K562 (cell line): ENCODE data around the gene POLN.

Experiments
- BHLHE40 ChIP-seq: IDR thresholded peaks from 2 replicates; pipeline ENCODE4 v1.6.1; 2011; ENCODE audit warnings: low read length, improper control_type of control experiment
- ELF4 ChIP-seq: fragments of 450-650 bp; formaldehyde crosslinking; IDR thresholded peaks from 2 replicates; pipeline ENCODE4 v1.4.0; 2022; ENCODE audit warnings: missing genetic modification characterization
- EWSR1 ChIP-seq: fragments of 450-650 bp; IDR thresholded peaks from 2 replicates; pipeline ENCODE4 v1.6.1; 2018; ENCODE audit warnings: borderline replicate concordance, mild to moderate bottlenecking, low read depth, moderate library complexity; ENCODE audit not compliant: partially characterized antibody
- FOXK1 ChIP-seq: sonication (generic); formaldehyde crosslinking; IDR thresholded peaks from 2 replicates; pipeline ENCODE4 v1.8.0; 2022; ENCODE audit warnings: missing genetic modification reagents, mild to moderate bottlenecking, borderline replicate concordance
- GATA2 ChIP-seq: sonication (generic); formaldehyde crosslinking; IDR thresholded peaks from 2 replicates; pipeline ENCODE4 v1.4.0; 2020; ENCODE audit warnings: mild to moderate bottlenecking, missing genetic modification reagents
- RCOR1 ChIP-seq, 2 experiments: IDR thresholded peaks; 2 replicates each; pipeline ENCODE4 v1.6.1; 2012; ENCODE audit warnings: low read depth in 2 of 2, low read length in 2 of 2, borderline replicate concordance in 1 of 2, improper control_type of control experiment in 1 of 2
- RFX7 ChIP-seq: fragments of 250-450 bp; sonication (Bioruptor Pico); IDR thresholded peaks from 2 replicates; pipeline ENCODE4 v1.5.1; 2021; ENCODE audit warnings: mild to moderate bottlenecking
- SIN3A ChIP-seq, 2 experiments: fragments of 150-350 bp in 1 of 2; IDR thresholded peaks; 2 replicates each; pipeline ENCODE4 v1.6.1; 2011 to 2016; ENCODE audit warnings: borderline replicate concordance in 2 of 2, low read depth in 2 of 2, low read length in 2 of 2, mild to moderate bottlenecking in 2 of 2, moderate library complexity in 2 of 2; ENCODE audit not compliant: control insufficient read depth in 1 of 2
- SMARCC2 ChIP-seq: fragments of 450-650 bp; IDR thresholded peaks from 2 replicates; pipeline ENCODE4 v1.6.1; 2017; ENCODE audit warnings: antibody characterized with exemption, moderate library complexity, mild to moderate bottlenecking, low read depth
- ZBTB17 ChIP-seq: fragments of 450-650 bp; formaldehyde crosslinking; IDR thresholded peaks from 2 replicates; pipeline ENCODE4 v1.4.0; 2020; ENCODE audit warnings: mild to moderate bottlenecking
- TF ChIP-seq, protein P1 (sequence below), 3 experiments: IDR thresholded peaks in 2 of 3; conservative IDR thresholded peaks in 1 of 3; 2 replicates each; pipeline ENCODE4 v1.5.1; 2011 to 2012; ENCODE audit warnings: low read length in 3 of 3, mild to moderate bottlenecking in 3 of 3, control low read depth in 2 of 3, improper control_type of control experiment in 1 of 3, inconsistent platforms in 1 of 3, low read depth in 1 of 3, mixed read lengths in 1 of 3, moderate library complexity in 1 of 3; ENCODE audit not compliant: insufficient read depth in 2 of 3
- TF ChIP-seq, protein P2 (sequence below): IDR thresholded peaks from 3 replicates; pipeline ENCODE4 v1.6.1; 2011; ENCODE audit warnings: borderline replicate concordance, mild to moderate bottlenecking; ENCODE audit not compliant: insufficient read length, insufficient read depth
- TF ChIP-seq, protein P3 (sequence below), 2 experiments: IDR thresholded peaks; 2 replicates each; pipeline ENCODE4 v1.6.1; 2011; ENCODE audit warnings: borderline replicate concordance in 1 of 2, control low read depth in 1 of 2, low read depth in 1 of 2, low read length in 1 of 2, mild to moderate bottlenecking in 1 of 2, mixed read lengths in 1 of 2, moderate library complexity in 1 of 2; ENCODE audit not compliant: insufficient read depth in 1 of 2, insufficient read length in 1 of 2, poor library complexity in 1 of 2, severe bottlenecking in 1 of 2; ENCODE audit errors: extremely low read depth in 1 of 2
- TF ChIP-seq, protein P4 (sequence below): sonication (generic); formaldehyde crosslinking; IDR thresholded peaks from 2 replicates; pipeline ENCODE4 v1.8.1; 2023; ENCODE audit warnings: mild to moderate bottlenecking, missing genetic modification reagents

DNA sequence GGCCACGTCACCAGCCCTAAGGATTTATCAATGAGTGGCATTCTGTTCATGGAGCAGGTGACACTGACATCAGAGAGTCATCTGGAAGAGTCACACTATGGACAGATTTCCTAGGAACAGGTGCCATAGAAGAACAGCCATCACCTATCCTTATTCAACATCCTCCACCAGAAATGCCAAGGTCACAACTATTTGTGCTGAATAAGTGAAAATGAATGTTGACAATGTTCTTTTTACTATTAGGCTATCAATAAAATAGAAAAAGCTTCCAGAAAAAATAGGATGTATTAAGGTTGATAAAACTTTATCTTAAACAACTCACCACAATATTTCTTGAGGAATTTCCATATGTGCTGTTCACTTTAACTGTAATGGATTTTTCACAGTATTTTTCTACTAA lies 62.9 kb downstream of the POLN start:
- TF ChIP-seq EWSR1 (no peak), RCOR1 (IDR thresholded peaks at IDR 0.05; ENCODE audit: borderline replicate concordance in 1 of 2, low read depth in 2 of 2, low read length in 2 of 2) (no peak), FOXK1 (no peak), RFX7 (CRISPR knock-in tag) (no peak), GATA2 (CRISPR knock-in tag) (no peak), BHLHE40 (no peak), SMARCC2 (no peak), ELF4 (CRISPR knock-in tag) (no peak), ZBTB17 (CRISPR knock-in tag) (no peak), SIN3A (IDR thresholded peaks at IDR 0.05; ENCODE audit: borderline replicate concordance in 2 of 2, control insufficient read depth in 1 of 2, low read depth in 2 of 2, low read length in 2 of 2) (no peak)
- TF ChIP-seq, protein P1, sequence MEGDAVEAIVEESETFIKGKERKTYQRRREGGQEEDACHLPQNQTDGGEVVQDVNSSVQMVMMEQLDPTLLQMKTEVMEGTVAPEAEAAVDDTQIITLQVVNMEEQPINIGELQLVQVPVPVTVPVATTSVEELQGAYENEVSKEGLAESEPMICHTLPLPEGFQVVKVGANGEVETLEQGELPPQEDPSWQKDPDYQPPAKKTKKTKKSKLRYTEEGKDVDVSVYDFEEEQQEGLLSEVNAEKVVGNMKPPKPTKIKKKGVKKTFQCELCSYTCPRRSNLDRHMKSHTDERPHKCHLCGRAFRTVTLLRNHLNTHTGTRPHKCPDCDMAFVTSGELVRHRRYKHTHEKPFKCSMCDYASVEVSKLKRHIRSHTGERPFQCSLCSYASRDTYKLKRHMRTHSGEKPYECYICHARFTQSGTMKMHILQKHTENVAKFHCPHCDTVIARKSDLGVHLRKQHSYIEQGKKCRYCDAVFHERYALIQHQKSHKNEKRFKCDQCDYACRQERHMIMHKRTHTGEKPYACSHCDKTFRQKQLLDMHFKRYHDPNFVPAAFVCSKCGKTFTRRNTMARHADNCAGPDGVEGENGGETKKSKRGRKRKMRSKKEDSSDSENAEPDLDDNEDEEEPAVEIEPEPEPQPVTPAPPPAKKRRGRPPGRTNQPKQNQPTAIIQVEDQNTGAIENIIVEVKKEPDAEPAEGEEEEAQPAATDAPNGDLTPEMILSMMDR (IDR thresholded peaks at IDR 0.05 in 2 of 3, conservative IDR thresholded peaks at IDR 0.05 in 1 of 3; ENCODE audit: insufficient read depth in 2 of 3, low read depth in 1 of 3, low read length in 3 of 3) = no peak
- TF ChIP-seq, protein P2, sequence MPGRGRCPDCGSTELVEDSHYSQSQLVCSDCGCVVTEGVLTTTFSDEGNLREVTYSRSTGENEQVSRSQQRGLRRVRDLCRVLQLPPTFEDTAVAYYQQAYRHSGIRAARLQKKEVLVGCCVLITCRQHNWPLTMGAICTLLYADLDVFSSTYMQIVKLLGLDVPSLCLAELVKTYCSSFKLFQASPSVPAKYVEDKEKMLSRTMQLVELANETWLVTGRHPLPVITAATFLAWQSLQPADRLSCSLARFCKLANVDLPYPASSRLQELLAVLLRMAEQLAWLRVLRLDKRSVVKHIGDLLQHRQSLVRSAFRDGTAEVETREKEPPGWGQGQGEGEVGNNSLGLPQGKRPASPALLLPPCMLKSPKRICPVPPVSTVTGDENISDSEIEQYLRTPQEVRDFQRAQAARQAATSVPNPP = no peak
- TF ChIP-seq, protein P3, sequence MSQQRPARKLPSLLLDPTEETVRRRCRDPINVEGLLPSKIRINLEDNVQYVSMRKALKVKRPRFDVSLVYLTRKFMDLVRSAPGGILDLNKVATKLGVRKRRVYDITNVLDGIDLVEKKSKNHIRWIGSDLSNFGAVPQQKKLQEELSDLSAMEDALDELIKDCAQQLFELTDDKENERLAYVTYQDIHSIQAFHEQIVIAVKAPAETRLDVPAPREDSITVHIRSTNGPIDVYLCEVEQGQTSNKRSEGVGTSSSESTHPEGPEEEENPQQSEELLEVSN (IDR thresholded peaks at IDR 0.05; ENCODE audit: borderline replicate concordance in 1 of 2, extremely low read depth in 1 of 2, insufficient read depth in 1 of 2, insufficient read length in 1 of 2, low read depth in 1 of 2, low read length in 1 of 2, poor library complexity in 1 of 2, severe bottlenecking in 1 of 2) = no peak
- TF ChIP-seq, protein P4, sequence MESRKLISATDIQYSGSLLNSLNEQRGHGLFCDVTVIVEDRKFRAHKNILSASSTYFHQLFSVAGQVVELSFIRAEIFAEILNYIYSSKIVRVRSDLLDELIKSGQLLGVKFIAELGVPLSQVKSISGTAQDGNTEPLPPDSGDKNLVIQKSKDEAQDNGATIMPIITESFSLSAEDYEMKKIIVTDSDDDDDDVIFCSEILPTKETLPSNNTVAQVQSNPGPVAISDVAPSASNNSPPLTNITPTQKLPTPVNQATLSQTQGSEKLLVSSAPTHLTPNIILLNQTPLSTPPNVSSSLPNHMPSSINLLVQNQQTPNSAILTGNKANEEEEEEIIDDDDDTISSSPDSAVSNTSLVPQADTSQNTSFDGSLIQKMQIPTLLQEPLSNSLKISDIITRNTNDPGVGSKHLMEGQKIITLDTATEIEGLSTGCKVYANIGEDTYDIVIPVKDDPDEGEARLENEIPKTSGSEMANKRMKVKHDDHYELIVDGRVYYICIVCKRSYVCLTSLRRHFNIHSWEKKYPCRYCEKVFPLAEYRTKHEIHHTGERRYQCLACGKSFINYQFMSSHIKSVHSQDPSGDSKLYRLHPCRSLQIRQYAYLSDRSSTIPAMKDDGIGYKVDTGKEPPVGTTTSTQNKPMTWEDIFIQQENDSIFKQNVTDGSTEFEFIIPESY (CRISPR knock-in tag) = no peak
